ENCODE measurements around the gene G0S2. TPM values are rescaled to one million over a fixed set of nuclear protein-coding genes. Genes with fewer than 3 reads are reported as not detected.

G0S2 gene
- total RNA-seq, 1 donor from 2014 or later: 187 TPM

DNA sequence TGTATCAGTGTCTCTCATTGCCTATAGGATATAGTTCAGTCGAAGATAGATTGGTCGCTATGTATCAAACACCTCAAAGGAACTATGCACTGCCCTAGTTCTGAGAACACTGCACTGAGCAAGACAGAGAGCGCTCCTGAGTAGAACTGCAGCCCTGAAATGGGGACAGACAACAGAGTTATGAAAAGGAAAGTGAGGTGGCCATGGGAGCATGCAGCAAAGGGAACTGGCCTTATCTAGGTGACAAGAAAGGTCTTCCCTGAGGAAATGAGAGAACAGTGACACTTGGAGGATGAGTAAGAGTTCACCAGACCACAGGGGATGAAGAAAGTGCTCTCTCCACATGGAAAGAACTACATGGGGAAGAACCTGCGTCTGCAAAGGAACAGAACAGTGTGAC is 7.5 kb upstream of the G0S2 start:
- H3K27me3 ChIP-seq: no peaks in the 10 kb centered on the region
- no peaks in the 10 kb centered on the region for H3K4me1 ChIP-seq
- H3K36me3 ChIP-seq: no peaks in the 10 kb centered on the region
- DNase-seq (ENCODE audit: extremely low spot score in 2 of 2): no peak
- TF ChIP-seq, protein P1, sequence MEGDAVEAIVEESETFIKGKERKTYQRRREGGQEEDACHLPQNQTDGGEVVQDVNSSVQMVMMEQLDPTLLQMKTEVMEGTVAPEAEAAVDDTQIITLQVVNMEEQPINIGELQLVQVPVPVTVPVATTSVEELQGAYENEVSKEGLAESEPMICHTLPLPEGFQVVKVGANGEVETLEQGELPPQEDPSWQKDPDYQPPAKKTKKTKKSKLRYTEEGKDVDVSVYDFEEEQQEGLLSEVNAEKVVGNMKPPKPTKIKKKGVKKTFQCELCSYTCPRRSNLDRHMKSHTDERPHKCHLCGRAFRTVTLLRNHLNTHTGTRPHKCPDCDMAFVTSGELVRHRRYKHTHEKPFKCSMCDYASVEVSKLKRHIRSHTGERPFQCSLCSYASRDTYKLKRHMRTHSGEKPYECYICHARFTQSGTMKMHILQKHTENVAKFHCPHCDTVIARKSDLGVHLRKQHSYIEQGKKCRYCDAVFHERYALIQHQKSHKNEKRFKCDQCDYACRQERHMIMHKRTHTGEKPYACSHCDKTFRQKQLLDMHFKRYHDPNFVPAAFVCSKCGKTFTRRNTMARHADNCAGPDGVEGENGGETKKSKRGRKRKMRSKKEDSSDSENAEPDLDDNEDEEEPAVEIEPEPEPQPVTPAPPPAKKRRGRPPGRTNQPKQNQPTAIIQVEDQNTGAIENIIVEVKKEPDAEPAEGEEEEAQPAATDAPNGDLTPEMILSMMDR (IDR thresholded peaks at IDR 0.05): no peak
- TF ChIP-seq POLR2A (IDR thresholded peaks at IDR 0.05) (no peak), POLR2AphosphoS5 (IDR thresholded peaks at IDR 0.05; ENCODE audit: insufficient read depth in 1 of 2, low read depth in 1 of 2) (no peak)
- no peaks in the 10 kb centered on the region for H3K9me3 ChIP-seq
- intact Hi-C loops (cut with DNase I): no loop called here
- no peak overlapping the region for H3K27ac ChIP-seq
- no peak overlapping the region for H3K4me3 ChIP-seq

DNA sequence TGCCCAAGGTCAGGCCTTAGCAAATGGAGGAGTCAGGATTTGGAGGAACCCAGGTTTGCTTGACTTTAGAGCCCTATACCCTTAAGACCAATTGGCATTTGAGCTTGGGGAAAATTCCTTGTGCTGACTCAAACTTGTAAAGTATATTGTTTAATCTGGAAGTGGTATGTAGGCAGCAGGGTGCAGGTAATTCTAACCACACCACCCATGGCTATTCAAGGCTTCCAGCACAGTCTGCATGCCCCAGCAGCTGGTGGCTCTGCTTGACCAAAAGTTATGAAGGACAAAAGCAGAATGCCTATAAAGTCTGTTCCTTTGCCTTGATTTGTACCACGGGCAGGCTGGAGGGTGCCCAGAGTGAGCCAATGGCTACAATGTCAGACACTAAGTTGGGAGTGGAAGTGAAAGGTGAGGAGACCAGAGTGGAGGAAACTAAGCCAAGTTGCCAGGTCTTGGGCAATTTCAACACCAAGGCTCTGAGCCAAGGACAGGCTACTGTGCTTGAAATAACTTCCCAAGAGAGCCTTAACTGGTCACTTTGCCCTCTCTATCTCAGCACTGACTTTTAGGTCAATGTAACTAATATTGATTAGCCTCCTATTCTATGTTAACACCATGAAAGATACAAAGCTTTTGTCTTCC is 4.7 kb upstream of the G0S2 start:
- no peak for TF ChIP-seq POLR2AphosphoS5 (IDR thresholded peaks at IDR 0.05; ENCODE audit: insufficient read depth in 1 of 2, low read depth in 1 of 2)
- TF ChIP-seq, protein P1 (IDR thresholded peaks at IDR 0.05): no peak
- TF ChIP-seq POLR2A (IDR thresholded peaks at IDR 0.05): no peak
- Histone ChIP-seq H3K27me3 (no peaks in the 10 kb centered on the region), H3K4me3 (no peak overlapping the region), H3K9me3 (no peaks in the 10 kb centered on the region), H3K4me1 (peaks cover 26% of the 10 kb centered on the region), H3K27ac (no peak overlapping the region), H3K36me3 (no peaks in the 10 kb centered on the region)
- DNase-seq (ENCODE audit: extremely low spot score in 2 of 2): peak in 1 of 2 donors; percentile 67
- intact Hi-C loops (cut with DNase I): no loop called here

DNA sequence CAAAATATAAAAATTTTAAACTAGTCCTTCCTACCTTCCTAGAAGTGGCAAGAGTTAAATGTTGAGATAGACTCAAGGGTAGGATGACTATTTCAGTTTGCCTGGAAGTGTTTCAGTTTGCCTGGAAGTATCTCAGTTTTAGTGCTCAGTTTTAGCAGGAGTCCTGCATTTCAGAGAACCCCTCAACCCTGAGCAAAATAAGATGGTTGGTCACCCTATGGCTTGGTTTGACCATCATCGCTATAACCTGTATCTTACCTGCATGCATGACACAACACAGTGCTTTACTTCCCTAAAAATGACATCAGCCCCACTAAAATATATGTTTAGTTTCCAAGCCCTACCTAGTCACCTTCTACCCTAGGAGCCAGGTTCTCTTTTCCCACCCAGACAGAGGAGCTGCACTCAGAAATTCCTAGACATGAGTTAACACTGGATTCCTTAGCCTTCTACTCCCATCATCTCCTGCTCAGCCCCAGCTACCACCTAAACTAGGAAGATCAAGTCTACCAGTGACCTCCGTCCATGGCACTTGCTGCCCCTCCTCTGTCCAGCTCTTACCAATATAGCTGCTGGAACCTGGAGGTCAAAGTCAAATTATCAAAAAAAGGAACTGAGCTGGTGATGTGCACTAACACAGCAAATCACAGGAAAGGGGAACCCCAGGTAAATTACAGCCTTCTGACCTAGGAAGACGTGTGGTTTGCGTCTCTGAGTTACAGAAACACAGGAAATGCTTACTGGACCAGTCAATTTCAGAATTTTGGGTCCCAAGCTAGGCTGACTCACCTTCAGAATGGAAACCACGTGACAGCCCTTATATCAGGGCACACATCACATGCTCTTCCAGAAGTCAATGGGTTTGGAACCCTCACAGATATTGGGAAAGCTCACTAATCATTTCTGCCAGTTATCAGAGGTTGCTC is 2.2 kb upstream of the G0S2 start:
- TF ChIP-seq POLR2AphosphoS5 (IDR thresholded peaks at IDR 0.05; ENCODE audit: insufficient read depth in 1 of 2, low read depth in 1 of 2) (no peak), POLR2A (IDR thresholded peaks at IDR 0.05) (no peak)
- TF ChIP-seq, protein P1 (IDR thresholded peaks at IDR 0.05): no peak
- no peaks in the 10 kb centered on the region for H3K27me3 ChIP-seq
- peak in 1 of 2 donors; percentile 81 for DNase-seq (ENCODE audit: extremely low spot score in 2 of 2)
- H3K4me3 ChIP-seq: no peak overlapping the region
- intact Hi-C loops (cut with DNase I): no loop called here
- H3K36me3 ChIP-seq: no peaks in the 10 kb centered on the region
- H3K4me1 ChIP-seq: peaks cover 36% of the 10 kb centered on the region
- no peak overlapping the region for H3K27ac ChIP-seq
- H3K9me3 ChIP-seq: no peaks in the 10 kb centered on the region

DNA sequence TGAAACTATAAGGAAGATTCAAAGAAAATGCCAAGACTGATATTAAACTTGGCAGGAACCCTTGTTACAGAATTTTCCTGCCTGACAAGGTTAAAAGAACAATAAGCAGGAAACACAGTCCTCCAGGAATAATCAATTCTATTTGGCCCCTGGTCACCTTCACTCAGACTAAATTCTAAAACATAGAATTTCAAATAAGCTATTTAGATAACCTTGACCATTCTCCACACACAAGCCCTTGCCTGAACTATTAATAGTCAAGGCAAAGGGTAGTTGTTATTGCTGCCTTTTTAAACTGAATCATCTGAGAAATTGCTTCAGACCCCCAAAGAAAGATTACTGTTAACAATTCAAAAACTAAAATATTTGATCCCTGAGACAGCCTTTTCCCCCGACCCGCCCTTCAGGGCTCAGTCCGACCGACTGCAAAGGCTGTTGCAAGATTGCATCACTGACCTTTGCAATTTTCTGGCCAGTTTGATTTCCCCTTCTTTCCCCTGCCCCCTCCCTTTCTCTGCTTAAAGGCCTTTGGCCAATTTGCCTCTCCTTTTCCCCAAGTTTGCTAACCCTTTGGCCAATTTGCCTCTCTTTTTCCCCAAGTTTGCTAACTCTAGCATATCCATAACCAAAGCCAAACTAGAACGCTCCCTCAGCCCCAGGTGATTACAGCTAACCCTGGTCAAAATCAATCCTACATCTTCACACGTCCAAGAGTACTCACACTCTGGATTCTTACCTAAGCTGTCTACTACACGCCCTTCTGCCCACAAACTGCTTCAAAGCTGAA is 1.4 kb upstream of the G0S2 start:
- peak in 1 of 2 donors; percentile 87 for DNase-seq (ENCODE audit: extremely low spot score in 2 of 2)

More for the DNA sequence above, 1.4 kb upstream of the G0S2 start:
- no peaks in the 10 kb centered on the region for H3K27me3 ChIP-seq
- no peaks in the 10 kb centered on the region for H3K9me3 ChIP-seq
- H3K4me3 ChIP-seq: no peak overlapping the region
- intact Hi-C loops (cut with DNase I): no loop called here
- no peak for TF ChIP-seq POLR2AphosphoS5 (IDR thresholded peaks at IDR 0.05; ENCODE audit: insufficient read depth in 1 of 2, low read depth in 1 of 2)
- TF ChIP-seq, protein P1 (IDR thresholded peaks at IDR 0.05): no peak
- TF ChIP-seq POLR2A (IDR thresholded peaks at IDR 0.05): no peak
- H3K4me1 ChIP-seq: peaks cover 36% of the 10 kb centered on the region
- no peaks in the 10 kb centered on the region for H3K36me3 ChIP-seq
- H3K27ac ChIP-seq: no peak overlapping the region
